Left renal cortex interstitium (tissue), 4 donors: Measurements from ENCODE around the gene MGAT4B. TPM values are rescaled to one million over a fixed set of nuclear protein-coding genes. Genes with fewer than 3 reads are reported as not detected.
"Not testable (repeated sequence)": the region's sequence is repeated elsewhere in the genome, so short reads cannot be mapped to it uniquely, and the experiment has no call there.

Source experiments
- DNase-seq, 4 donors: peaks; one replicate each; pipeline ENCODE4 v3.0.0-alpha.2; 2013; ENCODE audit warnings: low read depth in 4 of 4, low spot score in 2 of 4, missing footprints in 1 of 4
- polyA plus RNA-seq, 4 donors: library from polyadenylated mRNA; unstranded; fragments of 120-200 nt; gene quantifications; one replicate each; pipeline ENCODE4 v1.2.1, GENCODE V29; 2013; ENCODE audit not compliant: insufficient read length in 4 of 4

Gene MGAT4B
- polyA plus RNA-seq, 4 donors, result 161 to 189 (median 175) TPM

- DNase-seq, result no peak
Observed at GRCh38 chr5:179796877-179797608, 9.6 kb downstream of the MGAT4B start.

DNA sequence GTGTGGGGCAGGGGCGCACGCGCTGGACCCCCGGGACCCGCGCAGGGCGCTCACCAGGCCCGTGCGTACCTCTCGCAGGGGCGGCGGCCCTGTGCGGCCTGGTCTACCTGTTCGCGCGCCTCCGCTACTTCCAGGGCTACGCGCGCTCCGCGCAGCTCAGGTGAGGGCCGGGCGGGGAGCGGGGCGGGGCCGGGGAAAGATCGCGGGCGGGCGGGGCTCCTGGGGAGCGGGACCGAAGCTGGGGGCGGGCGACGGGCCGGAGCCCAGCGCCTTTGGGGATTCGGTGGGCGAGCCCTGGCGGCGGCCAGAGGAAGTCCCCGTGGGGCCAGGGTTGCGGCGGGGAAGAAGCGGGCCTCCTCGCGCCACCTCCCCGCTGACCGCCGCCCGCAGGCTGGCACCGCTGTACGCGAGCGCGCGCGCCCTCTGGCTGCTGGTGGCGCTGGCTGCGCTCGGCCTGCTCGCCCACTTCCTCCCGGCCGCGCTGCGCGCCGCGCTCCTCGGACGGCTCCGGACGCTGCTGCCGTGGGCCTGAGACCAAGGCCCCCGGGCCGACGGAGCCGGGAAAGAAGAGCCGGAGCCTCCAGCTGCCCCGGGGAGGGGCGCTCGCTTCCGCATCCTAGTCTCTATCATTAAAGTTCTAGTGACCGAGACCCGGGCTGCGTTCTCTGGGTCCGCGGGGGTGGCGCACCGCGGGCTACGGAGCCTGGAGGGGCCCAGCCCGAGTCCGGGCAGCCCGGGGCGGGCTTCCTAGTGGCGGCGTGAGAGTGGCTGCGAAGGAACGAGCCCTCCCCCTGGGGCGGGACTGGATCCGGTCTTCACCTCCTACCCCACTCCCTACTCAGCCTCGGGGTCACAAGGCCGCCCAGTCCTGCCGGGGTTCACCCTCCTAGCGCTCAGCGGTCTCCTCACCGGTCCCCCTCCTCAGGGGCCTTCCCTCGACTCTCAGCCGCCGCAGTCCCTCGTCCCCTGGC lies 10.5 kb downstream of the MGAT4B start:
- DNase-seq, result no peak

- no peak for DNase-seq
Observed at GRCh38 chr5:179795049-179795862, 11.4 kb downstream of the MGAT4B start.

- DNase-seq, result no peak
Observed at GRCh38 chr5:179794575-179794974, 12.1 kb downstream of the MGAT4B start.

- DNase-seq, result no peak
Observed at GRCh38 chr5:179794171-179794570, 12.5 kb downstream of the MGAT4B start.

DNA sequence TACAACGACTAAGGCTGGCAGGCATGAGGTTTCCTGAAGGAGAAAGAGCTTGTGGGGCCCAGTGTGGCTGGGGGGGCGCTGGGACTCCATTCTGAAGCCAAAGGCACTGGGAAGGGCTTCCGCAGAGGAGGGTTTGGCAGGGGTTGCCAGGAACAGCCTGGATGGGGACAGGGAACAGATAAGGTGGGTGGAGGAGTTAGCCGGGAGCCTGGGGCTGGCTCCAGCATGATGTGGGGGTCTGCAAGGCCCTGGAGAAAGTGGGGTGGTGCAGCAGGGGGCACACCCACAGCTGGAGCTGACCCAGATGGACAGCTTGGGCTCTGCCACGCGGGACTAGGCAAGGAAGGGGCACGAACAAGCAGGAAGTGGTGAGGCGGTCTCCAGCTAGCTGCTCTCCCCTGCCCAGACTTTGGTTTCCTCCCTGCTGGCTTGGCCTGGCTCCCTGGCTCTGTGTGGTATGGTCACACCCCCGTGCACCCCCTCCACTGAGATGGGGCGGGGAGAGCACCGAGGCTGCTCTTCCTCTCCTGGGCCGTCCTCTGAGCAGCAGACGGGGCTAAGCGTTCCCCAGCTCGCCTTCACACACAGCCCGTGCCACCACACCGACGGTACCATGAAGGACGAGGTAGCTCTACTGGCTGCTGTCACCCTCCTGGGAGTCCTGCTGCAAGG lies 13.1 kb downstream of the MGAT4B start, which contains the start of gene LTC4S:
Gene LTC4S, plus strand, starts transcription at position 519 of the 672 bp plus-strand sequence. Its CDS starts 95 bp downstream, at position 614.
- no peak for DNase-seq

DNA sequence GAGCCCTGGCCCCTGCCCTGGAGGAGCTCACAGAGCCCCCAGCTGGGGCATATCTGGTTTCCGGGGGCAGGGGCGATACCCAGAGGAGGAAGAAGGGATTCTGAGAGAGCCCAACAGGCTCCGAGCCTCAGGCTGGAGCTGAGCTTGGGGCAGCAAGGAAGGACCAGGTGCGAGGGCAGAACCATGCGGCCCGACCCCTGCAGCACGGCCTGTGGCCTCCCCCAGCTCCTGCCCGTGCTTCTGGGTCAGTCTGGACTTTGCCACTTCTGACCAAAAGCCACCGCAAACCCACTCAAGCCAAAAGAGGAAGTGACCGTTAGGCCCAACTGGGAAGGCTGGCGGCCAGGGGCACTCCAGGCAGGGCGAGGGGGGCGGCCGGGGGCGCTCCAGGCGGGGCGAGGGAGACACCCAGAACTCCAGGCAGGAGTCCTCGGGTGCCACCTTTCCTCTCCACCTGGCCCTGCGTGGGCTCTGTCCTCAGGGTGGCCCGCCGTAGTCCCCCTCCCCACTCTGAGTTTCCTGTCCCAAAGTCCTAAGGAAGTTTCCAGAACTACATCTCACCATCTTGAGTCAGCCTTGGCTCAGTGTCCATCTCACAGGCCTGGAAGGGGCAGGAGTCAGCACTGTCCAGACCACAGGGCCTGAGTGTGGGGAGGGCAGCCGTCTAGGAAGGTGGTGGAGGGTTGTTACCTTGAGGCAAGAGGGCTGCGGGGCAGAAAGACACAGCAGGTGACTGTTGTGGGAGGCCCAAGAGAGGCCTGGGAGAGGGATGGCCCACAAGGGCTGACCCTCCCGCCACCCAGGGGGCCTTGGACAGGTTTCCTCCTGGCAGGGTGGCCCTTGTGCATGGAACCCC lies 13.8 kb downstream of the MGAT4B start:
- no peak for DNase-seq

DNA sequence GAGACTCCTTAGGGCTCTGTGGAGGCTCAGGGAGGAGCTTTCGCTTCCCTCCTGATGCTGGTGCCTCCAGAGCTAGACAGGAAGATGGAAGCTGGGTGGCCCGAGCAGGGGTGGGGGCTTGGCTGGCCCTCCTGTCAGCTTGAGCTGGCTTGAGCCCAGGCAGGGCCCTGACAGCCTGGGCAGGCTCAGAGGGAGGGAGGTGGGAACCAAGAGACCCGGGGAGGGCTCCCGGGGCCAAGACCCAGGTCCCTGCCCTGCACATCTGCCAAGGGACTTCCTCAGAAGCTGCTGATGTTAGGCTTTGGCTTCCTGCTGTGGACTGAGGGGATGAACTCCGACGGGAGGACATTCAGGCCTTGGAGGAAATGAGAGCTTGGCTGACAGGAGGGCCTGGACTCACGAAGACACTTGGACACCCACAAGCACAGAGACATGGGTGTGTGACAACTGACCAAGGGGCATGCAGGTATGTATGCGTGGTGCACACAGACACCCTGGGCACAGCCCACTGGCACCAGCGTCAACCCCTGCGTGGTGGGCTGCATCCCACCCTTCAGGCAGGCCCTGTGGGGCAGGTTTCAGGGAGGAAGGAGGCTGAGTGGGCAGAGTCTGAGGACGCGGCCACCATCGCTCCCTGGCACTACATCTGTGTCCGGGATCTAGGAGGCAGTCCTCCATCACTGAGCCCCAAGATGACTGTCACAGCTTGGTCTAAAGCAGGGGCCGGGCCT lies 14.6 kb downstream of the MGAT4B start:
- no peak for DNase-seq

DNA sequence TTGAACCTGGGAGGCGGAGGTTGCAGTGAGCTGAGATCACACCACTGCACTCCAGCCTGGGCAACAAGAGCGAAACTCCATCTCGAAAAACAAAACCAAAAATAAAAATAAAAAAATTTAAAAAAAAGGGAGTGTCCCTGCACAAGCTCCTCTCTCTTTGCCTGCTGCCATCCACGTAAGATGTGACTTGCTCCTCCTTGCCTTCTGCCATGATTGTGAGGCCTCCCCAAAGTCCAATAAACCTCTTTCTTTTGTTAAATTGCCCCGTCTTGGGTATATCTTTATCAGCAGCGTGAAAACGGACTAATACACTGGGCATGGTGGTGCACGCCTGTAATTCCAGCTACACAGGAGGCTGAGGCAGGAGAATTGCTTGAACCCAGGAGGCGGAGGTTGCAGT lies 17.4 kb downstream of the MGAT4B start:
- not testable (repeated sequence) for DNase-seq

DNA sequence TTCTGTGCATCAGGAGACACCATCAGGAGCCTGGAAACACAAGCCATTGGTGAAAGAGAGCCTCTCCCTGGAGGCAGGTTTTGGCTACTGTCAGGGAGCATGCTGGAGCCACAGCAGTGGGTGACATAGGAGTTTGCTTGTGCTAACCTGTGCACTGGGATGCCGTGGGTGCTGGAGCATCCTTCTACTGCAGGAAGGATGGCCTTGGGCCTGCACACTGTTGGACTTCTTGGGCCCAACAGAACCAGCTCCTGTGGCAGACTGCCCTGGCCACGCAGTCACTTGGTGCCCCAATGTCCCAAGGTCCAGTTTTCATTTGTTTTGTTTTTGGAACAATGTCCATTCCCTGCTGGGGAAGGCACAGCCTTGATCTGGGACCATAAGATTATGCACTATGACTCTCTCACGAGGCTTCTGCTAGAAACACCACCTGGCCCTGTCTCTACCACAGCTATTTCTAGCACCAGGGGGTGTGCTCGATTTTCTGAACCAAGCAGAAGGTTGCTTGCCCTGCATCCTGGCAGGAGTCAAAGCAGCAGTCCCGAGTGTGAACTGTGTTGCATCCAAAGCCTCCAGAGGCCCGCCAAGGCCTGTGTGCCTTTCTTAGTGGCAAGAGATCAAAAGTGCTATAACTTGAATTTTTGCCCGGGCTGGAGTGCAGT lies 18.3 kb downstream of the MGAT4B start:
- DNase-seq, result no peak

- no peak for DNase-seq
Observed at GRCh38 chr5:179786861-179787260, 19.8 kb downstream of the MGAT4B start.

DNA sequence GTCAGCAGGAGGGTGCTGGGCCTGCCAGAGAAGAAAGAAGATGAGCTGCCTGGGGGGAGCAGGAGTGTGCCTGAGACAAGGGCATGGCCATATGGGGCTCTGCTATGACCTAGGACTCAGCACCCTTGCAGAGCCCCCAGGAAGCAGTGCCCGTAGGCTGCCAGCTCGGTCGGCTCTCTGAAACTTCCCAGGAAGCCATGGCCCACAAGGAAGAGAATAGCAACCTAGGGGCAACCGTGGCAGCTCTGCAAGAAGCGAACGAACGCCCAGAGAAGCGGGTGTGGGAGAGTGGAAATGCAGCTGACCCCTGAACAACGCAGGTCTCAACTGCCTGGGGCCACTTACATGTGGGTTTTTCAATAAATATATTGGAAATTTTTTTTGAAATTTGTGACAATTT lies 23.5 kb downstream of the MGAT4B start:
- no peak for DNase-seq

- no peak for DNase-seq
Observed at GRCh38 chr5:179781846-179782245, 24.8 kb downstream of the MGAT4B start.

DNA sequence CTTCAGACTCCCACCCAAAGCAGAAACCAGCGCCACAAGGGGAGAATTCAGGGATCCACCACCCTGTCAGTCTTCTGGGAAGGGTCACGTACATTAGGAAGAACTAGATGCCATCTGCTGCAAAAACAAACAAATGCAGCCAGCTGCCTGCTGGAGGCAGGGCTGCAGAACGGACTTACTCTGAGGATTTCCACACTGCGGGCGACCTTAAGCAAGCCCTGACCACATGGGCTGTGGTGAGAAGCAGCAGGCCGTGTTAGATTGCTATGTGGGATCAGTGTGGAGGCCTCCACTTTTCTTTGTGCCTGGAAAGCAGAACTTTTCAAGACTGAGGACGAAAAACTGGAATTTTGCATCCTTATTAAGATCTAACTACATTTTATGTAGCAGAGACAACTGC lies 26.3 kb downstream of the MGAT4B start:
- DNase-seq, result no peak

- DNase-seq, result no peak
Observed at GRCh38 chr5:179779826-179780225, 26.8 kb downstream of the MGAT4B start.

GRCh38 chr5:179778591-179778990 lies 28.1 kb downstream of the MGAT4B start:
- no peak for DNase-seq

DNA sequence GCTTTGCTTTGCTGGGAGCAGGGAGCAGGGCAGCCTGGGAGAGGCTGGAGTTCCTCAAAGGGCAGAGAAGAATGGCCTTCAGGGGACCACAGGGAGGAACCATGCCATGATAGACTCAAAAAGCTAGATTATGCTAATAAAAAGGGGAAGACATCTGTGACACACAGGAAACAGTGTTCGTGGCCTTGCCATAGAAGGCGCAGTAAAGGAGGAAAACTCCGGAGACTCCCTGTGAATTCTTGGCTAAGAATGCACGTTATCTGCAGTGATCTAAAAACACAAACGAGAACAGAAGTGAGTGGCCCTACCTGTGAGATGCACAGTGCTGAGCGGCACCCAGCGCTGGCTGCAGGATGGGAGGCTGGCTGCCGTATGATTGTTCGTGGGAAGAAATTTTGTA lies 28.8 kb downstream of the MGAT4B start:
- DNase-seq, result no peak

DNA sequence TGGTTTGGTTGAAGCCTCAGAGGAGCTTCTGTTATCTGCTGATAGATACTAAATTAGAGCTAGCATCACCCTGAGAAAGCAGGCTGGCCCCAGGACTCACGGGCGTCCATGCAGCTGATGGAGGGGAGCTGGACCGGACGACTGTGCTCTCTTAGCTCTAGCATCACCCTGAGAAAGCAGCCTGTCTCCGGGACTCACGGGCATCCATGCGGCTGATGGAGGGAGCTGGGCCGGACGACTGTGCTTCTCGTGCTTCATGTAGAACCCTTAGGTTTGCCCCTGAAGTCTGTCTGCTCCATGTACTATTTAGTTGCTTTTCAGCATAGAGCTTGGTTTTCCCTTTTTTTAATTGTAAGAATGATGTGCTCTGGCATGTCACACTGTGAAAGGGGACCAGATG lies 29.2 kb downstream of the MGAT4B start:
- no peak for DNase-seq
